ENCODE measurements around the gene PIK3CA.

PIK3CA gene

GRCh38 chr3:179158336-179159039 is 10.3 kb downstream of the PIK3CA start:
- no peak for DNase-seq (ENCODE audit: low read depth)

- DNase-seq (ENCODE audit: low read depth): no peak
Observed at GRCh38 chr3:179163503-179163902, 15.3 kb downstream of the PIK3CA start.

GRCh38 chr3:179164857-179165256 is 16.7 kb downstream of the PIK3CA start:
- DNase-seq (ENCODE audit: low read depth): no peak

DNA sequence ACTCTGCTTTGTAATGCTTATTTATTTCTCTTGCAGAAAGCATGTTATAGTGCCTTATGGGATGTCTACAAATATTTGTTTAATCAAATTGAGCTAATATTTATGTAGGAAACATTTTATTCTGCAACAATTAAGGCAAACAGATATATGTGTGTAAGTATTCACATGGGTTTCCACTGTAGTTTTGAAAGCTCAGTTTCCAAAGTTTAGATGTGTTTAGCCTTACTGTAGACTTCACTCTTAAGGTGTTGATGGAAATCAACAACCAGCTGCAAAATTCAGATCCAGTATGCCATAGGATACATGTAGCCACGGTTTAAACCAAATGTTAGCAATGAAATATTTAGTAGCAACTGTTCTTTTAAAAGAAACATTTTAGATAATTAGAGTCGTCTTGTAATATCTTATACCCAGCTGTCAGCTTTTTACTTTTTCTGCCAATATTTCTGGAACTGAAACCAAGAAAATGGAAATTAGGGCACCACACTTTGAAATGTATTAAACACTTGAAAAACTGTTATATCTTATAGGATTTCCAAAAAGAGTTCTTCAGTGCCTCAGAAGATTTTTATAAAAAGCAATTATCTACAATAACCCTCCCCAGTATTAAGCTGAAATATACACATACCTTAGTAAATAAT is 18.5 kb downstream of the PIK3CA start:
- no peak for DNase-seq (ENCODE audit: low read depth)

DNA sequence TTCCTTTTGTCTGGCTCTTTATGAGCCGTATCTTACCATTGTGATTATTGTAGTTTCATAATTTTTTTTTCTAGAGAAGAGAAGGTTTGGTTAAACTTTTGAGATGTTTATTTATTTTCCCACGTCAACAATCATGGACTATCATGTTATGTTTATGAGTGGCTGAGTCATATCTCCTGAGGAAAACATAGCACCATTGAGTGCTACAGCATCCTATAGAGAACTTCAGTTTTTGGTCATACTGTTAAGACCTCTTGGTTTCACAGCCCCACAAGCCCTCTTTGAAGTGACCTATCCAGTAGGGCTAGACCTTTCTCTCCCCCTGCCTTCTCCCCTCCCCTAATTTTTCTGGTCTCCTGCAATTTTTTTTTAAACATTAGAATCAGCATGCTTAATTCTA is 20.8 kb downstream of the PIK3CA start:
- no peak for DNase-seq (ENCODE audit: low read depth)

DNA sequence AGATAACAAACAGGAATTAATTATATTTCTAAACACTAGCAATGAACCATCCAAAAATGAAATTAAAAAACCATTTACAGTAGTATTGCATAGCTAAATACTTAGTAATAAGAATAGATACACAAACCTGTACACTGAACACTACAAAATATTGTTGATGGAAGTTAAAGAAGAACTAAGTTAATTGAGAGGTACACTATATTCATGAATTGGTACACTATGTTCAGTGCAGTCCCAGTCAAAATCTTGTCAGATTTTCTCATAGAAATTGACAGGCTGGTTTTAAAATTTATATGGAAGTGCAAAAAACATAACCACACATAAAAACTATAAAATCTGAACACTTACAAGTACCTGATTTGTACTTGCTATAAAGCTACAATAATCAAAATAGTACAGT is 24.4 kb downstream of the PIK3CA start:
- DNase-seq (ENCODE audit: low read depth): no peak

- DNase-seq (ENCODE audit: low read depth): no peak
Observed at GRCh38 chr3:179174316-179174715, 26.2 kb downstream of the PIK3CA start.

DNA sequence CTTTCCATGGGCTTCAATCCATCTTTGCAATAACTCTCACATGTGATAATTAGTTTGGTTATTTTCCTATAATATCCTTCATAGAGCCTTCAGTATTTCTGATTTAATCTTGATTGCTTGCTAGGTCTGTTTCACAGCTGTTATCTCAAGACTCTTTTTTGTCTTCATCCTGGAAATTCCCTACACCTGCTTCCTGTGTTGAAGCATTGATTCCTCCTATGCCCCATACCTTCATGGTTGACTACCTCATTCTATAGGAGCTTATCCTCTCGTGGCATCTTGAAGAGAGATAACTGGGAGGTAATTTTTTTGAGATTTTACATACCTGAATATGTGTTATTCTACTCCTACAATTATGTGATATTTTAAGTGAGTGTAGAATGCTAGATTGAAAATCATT is 26.7 kb downstream of the PIK3CA start:
- DNase-seq (ENCODE audit: low read depth): no peak

GRCh38 chr3:179175358-179175757 is 27.2 kb downstream of the PIK3CA start:
- DNase-seq (ENCODE audit: low read depth): no peak

GRCh38 chr3:179177611-179178010 is 29.5 kb downstream of the PIK3CA start:
- DNase-seq (ENCODE audit: low read depth): no peak

DNA sequence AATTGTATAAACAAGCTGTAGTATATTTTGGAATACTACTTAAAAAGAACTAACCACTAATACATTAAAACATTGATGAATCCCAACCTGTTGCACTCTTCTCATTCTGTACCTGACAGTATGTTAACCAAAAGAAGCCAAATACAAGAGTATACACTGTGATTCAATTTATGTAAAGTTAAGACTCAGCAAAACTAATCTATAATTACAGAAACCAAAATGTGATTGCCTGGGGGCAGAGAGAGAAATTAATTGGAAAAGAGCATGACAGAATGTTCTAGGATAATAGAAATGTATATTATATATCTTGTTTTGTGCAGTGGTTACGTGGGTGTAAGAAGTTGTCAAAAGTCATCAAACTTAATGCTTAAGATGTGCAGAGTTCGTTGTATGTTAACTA is 31.1 kb downstream of the PIK3CA start:
- no peak for DNase-seq (ENCODE audit: low read depth)

- DNase-seq (ENCODE audit: low read depth): no peak
Observed at GRCh38 chr3:179179979-179180759, 32.0 kb downstream of the PIK3CA start.

DNA sequence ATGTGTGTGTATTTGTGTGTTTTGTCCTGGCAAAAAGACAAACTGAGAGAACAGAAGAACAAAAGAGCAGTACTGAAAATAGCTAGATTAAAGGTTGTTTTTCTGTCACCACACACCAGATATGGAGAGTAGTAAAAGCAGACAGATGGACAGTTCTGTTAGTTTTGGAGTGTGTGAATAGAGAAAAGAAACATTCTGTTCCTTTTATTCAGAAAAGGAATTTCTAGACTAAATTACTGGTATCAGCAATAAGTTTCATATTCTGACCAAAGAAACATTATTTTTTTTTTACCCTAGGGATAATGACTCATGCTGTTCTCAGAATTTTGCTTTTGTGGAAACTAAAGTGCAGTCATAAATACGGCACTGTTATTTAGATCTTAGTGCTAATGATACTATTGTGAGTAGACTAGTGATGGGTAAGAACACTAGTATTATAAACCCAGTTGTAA is 32.9 kb downstream of the PIK3CA start:
- DNase-seq (ENCODE audit: low read depth): no peak

DNA sequence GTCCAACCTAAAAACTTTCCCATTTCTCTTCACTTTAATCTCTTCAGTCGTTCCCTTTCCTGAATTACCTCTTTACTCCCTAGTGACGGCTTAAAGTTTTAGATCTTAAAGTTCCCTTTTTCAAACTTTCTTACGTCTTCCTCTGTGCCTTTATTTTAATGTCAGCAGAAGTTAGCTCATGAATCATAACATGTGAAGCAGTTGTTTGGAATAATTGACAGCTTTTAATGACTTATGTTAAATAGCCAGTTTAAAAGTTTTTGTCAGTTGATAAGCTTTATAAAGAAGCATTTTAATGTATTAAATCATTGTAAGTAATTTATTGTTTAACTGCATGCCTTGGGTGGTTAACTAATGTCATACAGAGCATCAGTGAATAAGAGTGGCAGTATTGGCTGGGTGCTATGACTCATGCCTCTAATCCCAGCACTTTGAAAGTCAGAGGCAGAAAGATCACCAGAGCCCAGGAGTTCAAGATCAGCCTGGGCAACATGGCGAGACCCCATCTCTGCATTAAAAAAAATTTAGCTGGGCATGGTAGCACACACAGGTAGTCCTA is 33.9 kb downstream of the PIK3CA start:
- no peak for DNase-seq (ENCODE audit: low read depth)

DNA sequence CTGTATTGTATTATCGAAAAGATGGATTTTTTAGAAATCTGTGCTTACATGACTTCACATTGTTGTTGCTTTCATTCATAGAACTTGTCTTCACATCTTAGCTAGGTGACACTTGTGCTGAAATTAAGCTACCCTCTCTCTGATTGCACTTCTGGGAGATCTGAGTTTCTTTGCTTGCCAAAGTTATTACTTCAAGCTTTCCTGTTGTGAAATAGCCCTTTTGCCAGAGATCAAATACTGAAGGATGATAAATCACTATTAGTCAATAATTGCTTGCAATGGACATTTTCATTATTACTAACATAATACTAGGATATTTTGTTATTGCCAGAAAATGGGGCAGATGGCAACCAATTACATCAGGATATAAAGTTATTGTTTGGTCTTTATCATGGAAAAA is 34.7 kb downstream of the PIK3CA start:
- DNase-seq (ENCODE audit: low read depth): no peak

- no peak for DNase-seq (ENCODE audit: low read depth)
Observed at GRCh38 chr3:179184826-179185225, 36.7 kb downstream of the PIK3CA start.

GRCh38 chr3:179186426-179186825 is 38.3 kb downstream of the PIK3CA start:
- DNase-seq (ENCODE audit: low read depth): no peak

- no peak for DNase-seq (ENCODE audit: low read depth)
Observed at GRCh38 chr3:179189759-179190158, 41.6 kb downstream of the PIK3CA start.

- DNase-seq (ENCODE audit: low read depth): no peak
Observed at GRCh38 chr3:179190581-179190980, 42.4 kb downstream of the PIK3CA start.

DNA sequence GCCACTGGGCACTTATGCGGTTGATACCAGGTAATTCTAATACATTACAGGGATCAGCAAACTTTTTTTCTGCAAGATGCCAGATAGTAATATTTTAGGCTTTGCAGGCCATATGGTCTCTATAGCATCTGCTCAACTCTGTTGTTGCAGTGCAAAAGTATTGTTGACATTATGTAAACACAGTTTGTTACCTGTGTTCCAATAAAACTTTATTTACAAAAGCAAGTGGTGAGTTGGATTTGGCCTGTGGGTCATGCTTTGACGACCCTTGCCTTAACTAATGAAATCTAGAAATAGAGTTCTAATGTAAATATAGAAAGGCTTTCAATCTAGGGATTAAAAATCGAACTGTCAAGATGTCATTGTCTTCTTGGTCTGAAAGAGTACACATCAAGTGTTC is 44.4 kb downstream of the PIK3CA start:
- no peak for DNase-seq (ENCODE audit: low read depth)

- no peak for DNase-seq (ENCODE audit: low read depth)
Observed at GRCh38 chr3:179194931-179195330, 46.8 kb downstream of the PIK3CA start.

DNA sequence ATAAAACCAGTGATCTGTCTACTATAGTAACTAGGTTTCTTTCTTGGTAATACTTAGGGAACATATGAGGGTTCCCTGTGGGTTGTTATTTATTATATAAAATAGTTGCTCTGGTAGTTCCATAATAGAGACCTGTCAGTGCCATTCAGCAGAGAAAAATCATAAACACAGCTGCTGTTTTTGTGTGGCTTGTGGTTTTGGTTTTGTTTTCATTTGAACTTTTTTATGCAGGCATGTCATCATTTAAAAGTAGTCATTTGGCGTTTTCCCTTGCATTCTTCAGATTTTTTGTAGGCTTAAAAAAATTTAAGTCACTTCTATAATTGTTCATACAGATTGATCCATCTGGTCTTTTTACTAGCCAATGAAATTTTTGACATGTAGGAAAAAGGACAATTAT is 47.9 kb downstream of the PIK3CA start:
- DNase-seq (ENCODE audit: low read depth): no peak

DNA sequence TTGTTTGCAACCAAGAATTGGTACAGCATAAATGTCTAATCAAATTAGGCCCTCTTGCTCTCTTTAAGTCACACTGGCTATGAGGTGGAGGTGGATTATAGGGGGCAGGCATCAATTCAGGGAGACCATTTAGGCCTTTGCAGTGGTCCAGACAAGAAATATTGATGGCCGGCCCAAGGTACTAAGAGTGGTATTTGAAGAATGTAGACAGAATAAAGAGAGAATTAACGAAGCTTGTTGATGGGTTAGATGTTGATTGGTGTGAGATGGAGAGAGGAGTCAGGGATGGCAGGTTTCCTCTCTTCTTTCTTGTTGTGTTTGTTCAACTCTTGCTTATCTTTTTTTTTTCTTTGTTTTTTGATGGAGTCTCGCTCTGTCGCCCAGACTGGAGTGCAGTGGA is 48.5 kb downstream of the PIK3CA start:
- no peak for DNase-seq (ENCODE audit: low read depth)
